PFSK-1 (cell line): ENCODE data around the gene TMEM38B.

Source experiments
- FOXP2 ChIP-seq: optimal IDR thresholded peaks from 2 replicates; pipeline ENCODE3; 2011; ENCODE audit warnings: borderline replicate concordance, control low read depth, inconsistent platforms; ENCODE audit not compliant: insufficient read depth; ENCODE audit errors: extremely low read length, extremely low read depth
- POLR2AphosphoS5 ChIP-seq: IDR thresholded peaks from 2 replicates; pipeline ENCODE4 v1.6.1; 2012; ENCODE audit warnings: low read depth, mild to moderate bottlenecking, control low read depth, low read length, moderate library complexity
- SIN3A ChIP-seq: IDR thresholded peaks from 2 replicates; pipeline ENCODE4 v1.6.1; 2012; ENCODE audit warnings: mild to moderate bottlenecking, low read length, moderate library complexity, borderline replicate concordance; ENCODE audit not compliant: insufficient read depth
- TAF1 ChIP-seq: IDR thresholded peaks from 2 replicates; pipeline ENCODE4 v1.6.1; 2012; ENCODE audit warnings: low read length, control low read depth, borderline replicate concordance; ENCODE audit not compliant: insufficient read depth
- TF ChIP-seq, protein P1 (sequence below), 2 experiments: IDR thresholded peaks; 2 replicates each; pipeline versions ENCODE4 v1.6.1 to v1.8.0; 2011 to 2012; ENCODE audit warnings: low read depth in 2 of 2, low read length in 2 of 2, control low read depth in 1 of 2, inconsistent platforms in 1 of 2, mild to moderate bottlenecking in 1 of 2, moderate library complexity in 1 of 2; ENCODE audit not compliant: insufficient read depth in 1 of 2

DNA sequence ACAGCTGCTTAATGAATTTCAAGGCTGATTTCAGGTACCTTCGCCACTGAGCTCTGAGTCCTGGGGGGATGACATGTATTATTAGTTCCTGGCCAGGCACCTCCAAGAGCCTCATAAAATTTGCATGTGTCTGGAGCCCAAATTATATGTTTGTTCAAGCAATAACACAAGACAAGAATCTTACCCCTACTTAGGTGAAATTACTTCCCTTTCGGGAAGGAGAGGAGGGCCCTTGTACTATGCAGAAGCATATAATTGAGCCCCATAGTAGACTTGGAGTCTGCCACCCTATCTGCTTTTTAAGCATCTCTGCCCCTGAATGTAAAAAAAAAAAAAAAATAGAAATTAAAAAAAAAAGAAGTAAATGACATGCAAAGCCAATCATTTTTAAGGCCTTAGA, 13.0 kb upstream of the TMEM38B start:
- TF ChIP-seq POLR2AphosphoS5 (no peak), TAF1 (no peak), SIN3A (no peak), FOXP2 (no peak)
- TF ChIP-seq, protein P1, sequence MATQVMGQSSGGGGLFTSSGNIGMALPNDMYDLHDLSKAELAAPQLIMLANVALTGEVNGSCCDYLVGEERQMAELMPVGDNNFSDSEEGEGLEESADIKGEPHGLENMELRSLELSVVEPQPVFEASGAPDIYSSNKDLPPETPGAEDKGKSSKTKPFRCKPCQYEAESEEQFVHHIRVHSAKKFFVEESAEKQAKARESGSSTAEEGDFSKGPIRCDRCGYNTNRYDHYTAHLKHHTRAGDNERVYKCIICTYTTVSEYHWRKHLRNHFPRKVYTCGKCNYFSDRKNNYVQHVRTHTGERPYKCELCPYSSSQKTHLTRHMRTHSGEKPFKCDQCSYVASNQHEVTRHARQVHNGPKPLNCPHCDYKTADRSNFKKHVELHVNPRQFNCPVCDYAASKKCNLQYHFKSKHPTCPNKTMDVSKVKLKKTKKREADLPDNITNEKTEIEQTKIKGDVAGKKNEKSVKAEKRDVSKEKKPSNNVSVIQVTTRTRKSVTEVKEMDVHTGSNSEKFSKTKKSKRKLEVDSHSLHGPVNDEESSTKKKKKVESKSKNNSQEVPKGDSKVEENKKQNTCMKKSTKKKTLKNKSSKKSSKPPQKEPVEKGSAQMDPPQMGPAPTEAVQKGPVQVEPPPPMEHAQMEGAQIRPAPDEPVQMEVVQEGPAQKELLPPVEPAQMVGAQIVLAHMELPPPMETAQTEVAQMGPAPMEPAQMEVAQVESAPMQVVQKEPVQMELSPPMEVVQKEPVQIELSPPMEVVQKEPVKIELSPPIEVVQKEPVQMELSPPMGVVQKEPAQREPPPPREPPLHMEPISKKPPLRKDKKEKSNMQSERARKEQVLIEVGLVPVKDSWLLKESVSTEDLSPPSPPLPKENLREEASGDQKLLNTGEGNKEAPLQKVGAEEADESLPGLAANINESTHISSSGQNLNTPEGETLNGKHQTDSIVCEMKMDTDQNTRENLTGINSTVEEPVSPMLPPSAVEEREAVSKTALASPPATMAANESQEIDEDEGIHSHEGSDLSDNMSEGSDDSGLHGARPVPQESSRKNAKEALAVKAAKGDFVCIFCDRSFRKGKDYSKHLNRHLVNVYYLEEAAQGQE (IDR thresholded peaks at IDR 0.05; ENCODE audit: insufficient read depth in 1 of 2, low read depth in 2 of 2, low read length in 2 of 2), result no peak
